ENCODE measurements around the gene PLCXD1.
"Not testable (repeated sequence)": the region's sequence is repeated elsewhere in the genome, so short reads cannot be mapped to it uniquely, and the experiment has no call there.

The PLCXD1 gene

DNA sequence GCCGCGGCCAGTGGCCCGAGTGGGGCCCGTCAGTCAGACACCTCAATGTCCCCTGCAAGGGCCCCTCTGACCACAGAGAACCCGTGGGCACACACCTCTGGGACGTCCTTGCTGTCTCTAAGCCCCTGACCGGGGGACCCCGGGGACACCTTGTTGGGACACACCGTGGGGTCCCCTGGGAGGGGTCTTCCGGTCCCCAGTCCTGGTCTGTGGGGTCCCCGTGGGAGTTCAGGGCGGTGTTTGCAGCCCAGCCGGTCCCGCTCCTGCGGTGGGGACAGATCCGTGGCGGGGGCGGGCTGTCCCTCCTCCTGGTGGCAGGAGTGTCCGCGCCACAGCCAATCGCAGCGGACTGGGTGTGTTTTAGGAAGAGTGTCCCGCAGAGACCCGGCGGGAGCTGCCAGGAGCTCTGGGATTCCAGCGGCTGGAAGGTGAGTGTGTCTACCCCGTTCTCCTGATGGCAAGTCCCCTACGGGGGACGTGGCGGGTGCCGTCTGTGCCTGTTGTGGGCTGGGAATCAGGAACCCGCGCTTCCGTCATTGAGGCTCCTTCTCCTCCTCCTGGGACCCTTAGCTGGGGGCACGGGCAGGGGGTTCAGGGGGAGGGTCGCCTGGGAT lies 5.1 kb upstream of the PLCXD1 start:
- TF ChIP-seq, protein P1, sequence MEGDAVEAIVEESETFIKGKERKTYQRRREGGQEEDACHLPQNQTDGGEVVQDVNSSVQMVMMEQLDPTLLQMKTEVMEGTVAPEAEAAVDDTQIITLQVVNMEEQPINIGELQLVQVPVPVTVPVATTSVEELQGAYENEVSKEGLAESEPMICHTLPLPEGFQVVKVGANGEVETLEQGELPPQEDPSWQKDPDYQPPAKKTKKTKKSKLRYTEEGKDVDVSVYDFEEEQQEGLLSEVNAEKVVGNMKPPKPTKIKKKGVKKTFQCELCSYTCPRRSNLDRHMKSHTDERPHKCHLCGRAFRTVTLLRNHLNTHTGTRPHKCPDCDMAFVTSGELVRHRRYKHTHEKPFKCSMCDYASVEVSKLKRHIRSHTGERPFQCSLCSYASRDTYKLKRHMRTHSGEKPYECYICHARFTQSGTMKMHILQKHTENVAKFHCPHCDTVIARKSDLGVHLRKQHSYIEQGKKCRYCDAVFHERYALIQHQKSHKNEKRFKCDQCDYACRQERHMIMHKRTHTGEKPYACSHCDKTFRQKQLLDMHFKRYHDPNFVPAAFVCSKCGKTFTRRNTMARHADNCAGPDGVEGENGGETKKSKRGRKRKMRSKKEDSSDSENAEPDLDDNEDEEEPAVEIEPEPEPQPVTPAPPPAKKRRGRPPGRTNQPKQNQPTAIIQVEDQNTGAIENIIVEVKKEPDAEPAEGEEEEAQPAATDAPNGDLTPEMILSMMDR (IDR thresholded peaks at IDR 0.05; ENCODE audit: borderline replicate concordance, extremely low read depth, low read length, poor library complexity, severe bottlenecking): no peak
- no peak for TF ChIP-seq EZH2 (IDR thresholded peaks at IDR 0.05; ENCODE audit: borderline replicate concordance, low read depth, low read length, severe bottlenecking)
- Histone ChIP-seq H3K79me2 (ENCODE audit: insufficient read depth, low read length) (no peaks in the 10 kb centered on the region), H3K4me2 (ENCODE audit: insufficient read depth, low read length) (peak overlapping the region; percentile 26; the same call in 1 of the 2 replicates), H3K27me3 (ENCODE audit: insufficient read depth, low read length, poor library complexity) (peaks cover 9% of the 10 kb centered on the region), H4K20me1 (ENCODE audit: insufficient read depth, low read length) (no peaks in the 10 kb centered on the region), H2AFZ (ENCODE audit: low read depth, low read length) (no peak overlapping the region), H3K9ac (ENCODE audit: low read depth, low read length) (no peak overlapping the region), H3K4me3 (ENCODE audit: low read depth in 1 of 2, low read length in 2 of 2) (no peak overlapping the region), H3K4me1 (ENCODE audit: insufficient read depth, low read length) (peaks cover 11% of the 10 kb centered on the region), H3K9me3 (ENCODE audit: insufficient read depth, low read length, severe bottlenecking) (no peaks in the 10 kb centered on the region), H3K27ac (ENCODE audit: low read length) (no peak overlapping the region), H3K36me3 (ENCODE audit: insufficient read depth, low read length) (no peaks in the 10 kb centered on the region)
- ATAC-seq (ENCODE audit: insufficient read depth, low read depth): peak; percentile 43; the same call in 2 of the 3 replicates
- DNase-seq: no peak

DNA sequence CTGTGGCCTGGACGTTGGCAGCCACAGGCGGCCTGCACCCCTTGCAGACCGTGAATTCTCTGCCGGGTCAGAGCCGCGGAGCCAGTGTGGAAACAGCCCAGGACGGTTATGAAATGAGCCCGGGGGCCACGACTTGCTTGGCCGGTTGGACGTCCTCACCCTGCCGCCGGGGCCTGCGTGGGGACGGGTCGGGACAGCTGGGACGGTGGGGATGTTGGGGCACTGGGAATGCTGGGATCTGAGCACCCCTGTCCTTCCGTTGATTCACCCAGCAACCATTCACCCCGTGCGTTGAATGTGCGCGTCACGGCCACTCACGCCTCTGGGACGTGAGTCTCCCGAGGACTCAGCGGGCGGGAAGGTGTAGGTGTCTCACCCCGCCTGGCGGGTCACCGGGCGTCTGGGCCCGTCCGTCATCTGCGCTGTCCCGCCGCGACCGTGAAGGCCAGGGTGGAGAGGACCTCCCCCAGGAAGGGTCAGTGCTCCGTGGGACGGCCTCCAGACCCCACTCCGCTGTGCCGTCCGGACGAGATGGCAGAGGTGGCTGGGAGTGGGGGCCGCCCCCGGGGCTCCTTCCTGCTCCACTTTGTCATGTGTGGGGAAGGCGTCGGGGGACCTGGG lies 4.5 kb upstream of the PLCXD1 start:
- Histone ChIP-seq H3K27ac (ENCODE audit: low read length) (no peak overlapping the region), H3K4me1 (ENCODE audit: insufficient read depth, low read length) (peaks cover 11% of the 10 kb centered on the region), H4K20me1 (ENCODE audit: insufficient read depth, low read length) (no peaks in the 10 kb centered on the region), H3K9ac (ENCODE audit: low read depth, low read length) (no peak overlapping the region), H3K4me3 (ENCODE audit: low read depth in 1 of 2, low read length in 2 of 2) (no peak overlapping the region), H2AFZ (ENCODE audit: low read depth, low read length) (no peak overlapping the region), H3K79me2 (ENCODE audit: insufficient read depth, low read length) (no peaks in the 10 kb centered on the region), H3K4me2 (ENCODE audit: insufficient read depth, low read length) (no peak overlapping the region), H3K9me3 (ENCODE audit: insufficient read depth, low read length, severe bottlenecking) (no peaks in the 10 kb centered on the region), H3K36me3 (ENCODE audit: insufficient read depth, low read length) (no peaks in the 10 kb centered on the region), H3K27me3 (ENCODE audit: insufficient read depth, low read length, poor library complexity) (peaks cover 9% of the 10 kb centered on the region)
- ATAC-seq (ENCODE audit: insufficient read depth, low read depth): no peak
- TF ChIP-seq, protein P1 (IDR thresholded peaks at IDR 0.05; ENCODE audit: borderline replicate concordance, extremely low read depth, low read length, poor library complexity, severe bottlenecking): no peak
- TF ChIP-seq EZH2 (IDR thresholded peaks at IDR 0.05; ENCODE audit: borderline replicate concordance, low read depth, low read length, severe bottlenecking): no peak
- no peak for DNase-seq

DNA sequence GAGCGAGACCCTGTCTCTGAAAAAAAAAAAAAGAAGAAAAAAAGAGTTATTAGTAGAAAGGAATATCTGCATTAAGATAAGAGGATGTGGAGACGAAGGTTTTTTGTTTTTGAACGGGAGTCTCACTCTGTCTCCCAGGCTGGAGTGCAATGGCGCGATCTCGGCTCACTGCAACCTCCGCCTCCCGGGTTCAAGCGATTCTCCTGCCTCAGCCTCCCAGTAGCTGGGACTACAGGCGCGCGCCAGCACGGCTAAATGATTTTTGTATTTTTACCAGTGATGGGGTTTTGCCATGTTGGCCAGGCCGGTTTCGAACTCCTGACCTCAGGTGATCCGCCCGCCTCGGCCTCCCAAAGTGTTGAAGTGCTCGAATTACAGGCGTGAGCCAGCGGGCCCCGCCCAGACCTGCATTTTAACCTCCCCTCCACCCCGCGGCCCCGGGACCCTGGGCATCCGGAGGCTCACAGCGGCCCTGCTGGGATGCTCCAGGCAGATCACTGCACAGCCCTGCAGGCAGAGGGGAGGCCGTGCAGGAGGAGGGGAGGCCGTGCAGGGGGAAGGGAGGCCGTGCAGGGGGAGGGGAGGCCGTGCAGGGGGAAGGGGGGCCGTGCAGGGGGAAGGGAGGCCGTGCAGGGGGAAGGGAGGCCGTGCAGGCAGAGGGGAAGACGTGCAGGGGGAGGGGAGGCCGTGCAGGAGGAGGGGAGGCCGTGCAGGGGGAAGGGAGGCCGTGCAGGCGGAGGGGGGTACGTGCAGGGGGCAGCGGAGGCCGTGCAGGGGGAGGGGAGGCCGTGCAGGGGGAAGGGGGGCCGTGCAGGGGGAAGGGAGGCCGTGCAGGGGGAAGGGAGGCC lies 1.2 kb upstream of the PLCXD1 start:
- not testable (repeated sequence) for H3K27ac ChIP-seq (ENCODE audit: low read length); H4K20me1 ChIP-seq (ENCODE audit: insufficient read depth, low read length); H3K36me3 ChIP-seq (ENCODE audit: insufficient read depth, low read length); ATAC-seq (ENCODE audit: insufficient read depth, low read depth); H3K4me3 ChIP-seq (ENCODE audit: low read depth in 1 of 2, low read length in 2 of 2); DNase-seq; H3K4me2 ChIP-seq (ENCODE audit: insufficient read depth, low read length); H3K27me3 ChIP-seq (ENCODE audit: insufficient read depth, low read length, poor library complexity); H3K9ac ChIP-seq (ENCODE audit: low read depth, low read length); H2AFZ ChIP-seq (ENCODE audit: low read depth, low read length); H3K9me3 ChIP-seq (ENCODE audit: insufficient read depth, low read length, severe bottlenecking)
- peaks cover 26% of the 10 kb centered on the region for H3K4me1 ChIP-seq (ENCODE audit: insufficient read depth, low read length)
- H3K79me2 ChIP-seq (ENCODE audit: insufficient read depth, low read length): peaks cover 11% of the 10 kb centered on the region; the same call in 1 of the 2 replicates

DNA sequence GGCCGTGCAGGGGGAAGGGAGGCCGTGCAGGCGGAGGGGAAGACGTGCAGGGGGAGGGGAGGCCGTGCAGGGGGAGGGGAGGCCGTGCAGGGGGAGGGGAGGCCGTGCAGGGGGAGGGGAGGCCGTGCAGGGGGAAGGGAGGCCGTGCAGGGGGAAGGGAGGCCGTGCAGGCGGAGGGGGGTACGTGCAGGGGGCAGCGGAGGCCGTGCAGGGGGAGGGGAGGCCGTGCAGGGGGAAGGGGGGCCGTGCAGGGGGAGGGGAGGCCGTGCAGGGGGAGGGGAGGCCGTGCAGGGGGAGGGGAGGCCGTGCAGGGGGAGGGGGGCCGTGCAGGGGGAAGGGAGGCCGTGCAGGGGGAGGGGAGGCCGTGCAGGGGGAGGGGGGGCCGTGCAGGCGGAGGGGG lies 459 bp upstream of the PLCXD1 start:
- H3K4me1 ChIP-seq (ENCODE audit: insufficient read depth, low read length): peaks cover 27% of the 10 kb centered on the region

DNA sequence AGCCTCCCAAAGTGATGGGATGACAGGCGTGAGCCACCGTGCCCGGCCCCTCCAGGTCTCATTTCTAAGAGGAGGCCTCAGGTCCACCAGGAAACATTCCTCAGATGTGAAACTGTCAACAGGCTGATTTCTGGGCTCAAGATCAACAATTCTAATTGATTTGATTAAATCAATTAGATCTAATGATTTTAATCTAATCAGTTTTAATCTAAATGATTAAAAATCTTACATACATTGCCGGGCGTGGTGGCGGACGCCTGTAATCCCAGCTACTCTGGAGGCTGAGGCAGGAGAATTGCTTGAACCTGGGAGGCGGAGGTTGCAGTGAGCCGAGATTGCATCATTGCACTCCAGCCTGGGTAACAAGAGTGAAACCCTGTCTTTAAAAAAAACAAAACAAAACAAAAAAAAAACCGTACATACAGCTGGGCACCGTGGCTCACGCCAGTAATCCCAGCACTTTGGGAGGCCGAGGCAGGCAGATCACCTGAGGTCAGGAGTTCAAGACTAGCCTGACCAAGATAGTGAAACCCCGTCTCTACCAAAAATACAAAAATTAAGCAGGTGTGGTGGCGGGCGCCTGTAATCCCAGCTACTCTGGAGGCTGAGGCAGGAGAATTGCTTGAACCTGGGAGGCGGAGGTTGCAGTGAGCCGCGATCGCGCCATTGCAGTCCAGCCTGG lies 960 bp downstream of the PLCXD1 start:
- not testable (repeated sequence) for H3K9me3 ChIP-seq (ENCODE audit: insufficient read depth, low read length, severe bottlenecking); H3K27me3 ChIP-seq (ENCODE audit: insufficient read depth, low read length, poor library complexity); H3K27ac ChIP-seq (ENCODE audit: low read length); H4K20me1 ChIP-seq (ENCODE audit: insufficient read depth, low read length); ATAC-seq (ENCODE audit: insufficient read depth, low read depth); DNase-seq; H2AFZ ChIP-seq (ENCODE audit: low read depth, low read length); H3K9ac ChIP-seq (ENCODE audit: low read depth, low read length); H3K4me3 ChIP-seq (ENCODE audit: low read depth in 1 of 2, low read length in 2 of 2)
- Histone ChIP-seq H3K4me1 (ENCODE audit: insufficient read depth, low read length) (peaks cover 28% of the 10 kb centered on the region), H3K79me2 (ENCODE audit: insufficient read depth, low read length) (peaks cover 21% of the 10 kb centered on the region; the same call in 1 of the 2 replicates), H3K36me3 (ENCODE audit: insufficient read depth, low read length) (peaks cover 27% of the 10 kb centered on the region), H3K4me2 (ENCODE audit: insufficient read depth, low read length) (peak overlapping the region; percentile 66; the same call in 1 of the 2 replicates)

More for the DNA sequence above, 459 bp upstream of the PLCXD1 start:
- H2AFZ ChIP-seq (ENCODE audit: low read depth, low read length); H3K9me3 ChIP-seq (ENCODE audit: insufficient read depth, low read length, severe bottlenecking); DNase-seq; H3K27me3 ChIP-seq (ENCODE audit: insufficient read depth, low read length, poor library complexity); H3K4me2 ChIP-seq (ENCODE audit: insufficient read depth, low read length); H3K4me3 ChIP-seq (ENCODE audit: low read depth in 1 of 2, low read length in 2 of 2); H3K27ac ChIP-seq (ENCODE audit: low read length); H3K9ac ChIP-seq (ENCODE audit: low read depth, low read length); H4K20me1 ChIP-seq (ENCODE audit: insufficient read depth, low read length); ATAC-seq (ENCODE audit: insufficient read depth, low read depth): not testable (repeated sequence)
- H3K36me3 ChIP-seq (ENCODE audit: insufficient read depth, low read length): peaks cover 17% of the 10 kb centered on the region
- H3K79me2 ChIP-seq (ENCODE audit: insufficient read depth, low read length): peaks cover 17% of the 10 kb centered on the region; the same call in 1 of the 2 replicates

All from DND-41 (cell line).